Measurements from ENCODE around the gene WDR49.

DNA sequence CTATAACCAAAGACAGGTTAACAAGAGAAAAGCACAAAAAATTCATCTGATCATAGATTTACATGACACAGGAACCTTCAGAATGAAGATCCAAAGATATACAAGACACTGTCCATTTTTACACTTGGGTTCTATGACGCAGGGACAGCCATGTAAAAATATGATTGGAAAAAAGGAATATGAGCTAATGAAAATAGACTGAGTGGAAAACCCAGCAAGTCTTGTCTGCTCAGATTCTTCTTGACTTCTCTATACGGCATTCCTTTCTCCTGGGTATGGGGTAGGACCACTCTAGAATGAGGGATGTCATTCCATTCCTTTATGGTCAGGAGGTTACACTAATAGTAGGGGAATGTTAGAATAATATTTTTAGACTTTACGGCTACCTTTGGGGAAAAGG lies 46.9 kb downstream of the WDR49 start:
- TF ChIP-seq POLR2AphosphoS5 (IDR thresholded peaks at IDR 0.05; ENCODE audit: low read length) = no peak
- TF ChIP-seq, protein P1, sequence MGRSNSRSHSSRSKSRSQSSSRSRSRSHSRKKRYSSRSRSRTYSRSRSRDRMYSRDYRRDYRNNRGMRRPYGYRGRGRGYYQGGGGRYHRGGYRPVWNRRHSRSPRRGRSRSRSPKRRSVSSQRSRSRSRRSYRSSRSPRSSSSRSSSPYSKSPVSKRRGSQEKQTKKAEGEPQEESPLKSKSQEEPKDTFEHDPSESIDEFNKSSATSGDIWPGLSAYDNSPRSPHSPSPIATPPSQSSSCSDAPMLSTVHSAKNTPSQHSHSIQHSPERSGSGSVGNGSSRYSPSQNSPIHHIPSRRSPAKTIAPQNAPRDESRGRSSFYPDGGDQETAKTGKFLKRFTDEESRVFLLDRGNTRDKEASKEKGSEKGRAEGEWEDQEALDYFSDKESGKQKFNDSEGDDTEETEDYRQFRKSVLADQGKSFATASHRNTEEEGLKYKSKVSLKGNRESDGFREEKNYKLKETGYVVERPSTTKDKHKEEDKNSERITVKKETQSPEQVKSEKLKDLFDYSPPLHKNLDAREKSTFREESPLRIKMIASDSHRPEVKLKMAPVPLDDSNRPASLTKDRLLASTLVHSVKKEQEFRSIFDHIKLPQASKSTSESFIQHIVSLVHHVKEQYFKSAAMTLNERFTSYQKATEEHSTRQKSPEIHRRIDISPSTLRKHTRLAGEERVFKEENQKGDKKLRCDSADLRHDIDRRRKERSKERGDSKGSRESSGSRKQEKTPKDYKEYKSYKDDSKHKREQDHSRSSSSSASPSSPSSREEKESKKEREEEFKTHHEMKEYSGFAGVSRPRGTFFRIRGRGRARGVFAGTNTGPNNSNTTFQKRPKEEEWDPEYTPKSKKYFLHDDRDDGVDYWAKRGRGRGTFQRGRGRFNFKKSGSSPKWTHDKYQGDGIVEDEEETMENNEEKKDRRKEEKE (IDR thresholded peaks at IDR 0.05) = no peak
- no peak for TF ChIP-seq CBX5 (IDR thresholded peaks at IDR 0.05; ENCODE audit: low read depth)
